ENCODE data around the gene ITPR3.

Gene ITPR3

GRCh38 chr6:33620856-33621710, at the start of gene ITPR3:
Gene ITPR3 (plus strand): TSS chr6:33621322. CDS start chr6:33621603, 281 bp downstream.
- peak within 1 kb of the TSS; percentile 64 for H3K4me3 ChIP-seq (ENCODE audit: insufficient read length, low read depth)
- peaks cover 11% of the 10 kb centered on the region for H3K4me1 ChIP-seq (ENCODE audit: insufficient read depth, insufficient read length)
- no peaks in the 10 kb centered on the region for H3K36me3 ChIP-seq (ENCODE audit: insufficient read depth, insufficient read length, low read length)
- H3K9me3 ChIP-seq (ENCODE audit: insufficient read depth, low read length), result no peaks in the 10 kb centered on the region
- DNase-seq (ENCODE audit: low read depth, low spot score), result no peak
- peak within 1 kb of the TSS; percentile 82 for H3K9ac ChIP-seq (ENCODE audit: insufficient read length, low read depth)
- TF ChIP-seq SUZ12 (IDR thresholded peaks at IDR 0.05; ENCODE audit: extremely low read depth, insufficient read depth, insufficient read length) (no peak), ZNF274 (IDR thresholded peaks at IDR 0.05; ENCODE audit: low read depth, low read length) (no peak), YY1 (IDR thresholded peaks at IDR 0.05; ENCODE audit: insufficient read depth, insufficient read length) (no peak)
- peaks cover 6% of the 10 kb centered on the region for H3K27me3 ChIP-seq (ENCODE audit: insufficient read depth, insufficient read length)

- Histone ChIP-seq H3K27me3 (ENCODE audit: insufficient read depth, insufficient read length) (no peaks in the 10 kb centered on the region), H3K36me3 (ENCODE audit: insufficient read depth, insufficient read length, low read length) (peaks cover 34% of the 10 kb centered on the region), H3K9ac (ENCODE audit: insufficient read length, low read depth) (peak overlapping the region; percentile 70), H3K4me1 (ENCODE audit: insufficient read depth, insufficient read length) (peaks cover 3% of the 10 kb centered on the region), H3K9me3 (ENCODE audit: insufficient read depth, low read length) (no peaks in the 10 kb centered on the region), H3K4me3 (ENCODE audit: insufficient read length, low read depth) (no peak overlapping the region)
- no peak for DNase-seq (ENCODE audit: low read depth, low spot score)
- TF ChIP-seq SUZ12 (IDR thresholded peaks at IDR 0.05; ENCODE audit: extremely low read depth, insufficient read depth, insufficient read length) (no peak), YY1 (IDR thresholded peaks at IDR 0.05; ENCODE audit: insufficient read depth, insufficient read length) (no peak), ZNF274 (IDR thresholded peaks at IDR 0.05; ENCODE audit: low read depth, low read length) (no peak)
Measured at GRCh38 chr6:33571637-33572316, 49.3 kb upstream of the ITPR3 start.

- H3K9me3 ChIP-seq (ENCODE audit: insufficient read depth, low read length), result no peaks in the 10 kb centered on the region
- H3K4me1 ChIP-seq (ENCODE audit: insufficient read depth, insufficient read length), result peaks cover 3% of the 10 kb centered on the region
- H3K27me3 ChIP-seq (ENCODE audit: insufficient read depth, insufficient read length), result no peaks in the 10 kb centered on the region
- peaks cover 53% of the 10 kb centered on the region for H3K36me3 ChIP-seq (ENCODE audit: insufficient read depth, insufficient read length, low read length)
- no peak for DNase-seq (ENCODE audit: low read depth, low spot score)
- H3K9ac ChIP-seq (ENCODE audit: insufficient read length, low read depth), result no peak overlapping the region
- no peak overlapping the region for H3K4me3 ChIP-seq (ENCODE audit: insufficient read length, low read depth)
- TF ChIP-seq SUZ12 (IDR thresholded peaks at IDR 0.05; ENCODE audit: extremely low read depth, insufficient read depth, insufficient read length) (no peak), ZNF274 (IDR thresholded peaks at IDR 0.05; ENCODE audit: low read depth, low read length) (no peak), YY1 (IDR thresholded peaks at IDR 0.05; ENCODE audit: insufficient read depth, insufficient read length) (no peak)
Measured at GRCh38 chr6:33575211-33575610, 45.9 kb upstream of the ITPR3 start.

- TF ChIP-seq ZNF274 (IDR thresholded peaks at IDR 0.05; ENCODE audit: low read depth, low read length) (no peak), SUZ12 (IDR thresholded peaks at IDR 0.05; ENCODE audit: extremely low read depth, insufficient read depth, insufficient read length) (no peak), YY1 (IDR thresholded peaks at IDR 0.05; ENCODE audit: insufficient read depth, insufficient read length) (no peak)
- Histone ChIP-seq H3K9ac (ENCODE audit: insufficient read length, low read depth) (no peak overlapping the region), H3K4me1 (ENCODE audit: insufficient read depth, insufficient read length) (peaks cover 3% of the 10 kb centered on the region), H3K4me3 (ENCODE audit: insufficient read length, low read depth) (no peak overlapping the region), H3K9me3 (ENCODE audit: insufficient read depth, low read length) (no peaks in the 10 kb centered on the region), H3K27me3 (ENCODE audit: insufficient read depth, insufficient read length) (no peaks in the 10 kb centered on the region), H3K36me3 (ENCODE audit: insufficient read depth, insufficient read length, low read length) (peaks cover 51% of the 10 kb centered on the region)
- no peak for DNase-seq (ENCODE audit: low read depth, low spot score)
Measured at GRCh38 chr6:33576668-33577067, 44.5 kb upstream of the ITPR3 start.

- no peak overlapping the region for H3K4me3 ChIP-seq (ENCODE audit: insufficient read length, low read depth)
- H3K4me1 ChIP-seq (ENCODE audit: insufficient read depth, insufficient read length), result peaks cover 3% of the 10 kb centered on the region
- H3K27me3 ChIP-seq (ENCODE audit: insufficient read depth, insufficient read length), result no peaks in the 10 kb centered on the region
- H3K9ac ChIP-seq (ENCODE audit: insufficient read length, low read depth), result no peak overlapping the region
- DNase-seq (ENCODE audit: low read depth, low spot score), result no peak
- no peak for TF ChIP-seq ZNF274 (IDR thresholded peaks at IDR 0.05; ENCODE audit: low read depth, low read length)
- TF ChIP-seq SUZ12 (IDR thresholded peaks at IDR 0.05; ENCODE audit: extremely low read depth, insufficient read depth, insufficient read length), result no peak
- TF ChIP-seq YY1 (IDR thresholded peaks at IDR 0.05; ENCODE audit: insufficient read depth, insufficient read length), result no peak
- no peaks in the 10 kb centered on the region for H3K9me3 ChIP-seq (ENCODE audit: insufficient read depth, low read length)
- H3K36me3 ChIP-seq (ENCODE audit: insufficient read depth, insufficient read length, low read length), result peaks cover 47% of the 10 kb centered on the region
Measured at GRCh38 chr6:33577106-33577535, 44.0 kb upstream of the ITPR3 start.

- Histone ChIP-seq H3K4me3 (ENCODE audit: insufficient read length, low read depth) (no peak overlapping the region), H3K36me3 (ENCODE audit: insufficient read depth, insufficient read length, low read length) (peaks cover 43% of the 10 kb centered on the region), H3K27me3 (ENCODE audit: insufficient read depth, insufficient read length) (no peaks in the 10 kb centered on the region), H3K9ac (ENCODE audit: insufficient read length, low read depth) (no peak overlapping the region), H3K9me3 (ENCODE audit: insufficient read depth, low read length) (no peaks in the 10 kb centered on the region), H3K4me1 (ENCODE audit: insufficient read depth, insufficient read length) (peaks cover 3% of the 10 kb centered on the region)
- TF ChIP-seq SUZ12 (IDR thresholded peaks at IDR 0.05; ENCODE audit: extremely low read depth, insufficient read depth, insufficient read length) (no peak), ZNF274 (IDR thresholded peaks at IDR 0.05; ENCODE audit: low read depth, low read length) (no peak), YY1 (IDR thresholded peaks at IDR 0.05; ENCODE audit: insufficient read depth, insufficient read length) (no peak)
- no peak for DNase-seq (ENCODE audit: low read depth, low spot score)
Measured at GRCh38 chr6:33577718-33578117, 43.4 kb upstream of the ITPR3 start.

GRCh38 chr6:33578164-33578563, 43.0 kb upstream of the ITPR3 start:
- no peaks in the 10 kb centered on the region for H3K9me3 ChIP-seq (ENCODE audit: insufficient read depth, low read length)
- no peak overlapping the region for H3K4me3 ChIP-seq (ENCODE audit: insufficient read length, low read depth)
- peaks cover 43% of the 10 kb centered on the region for H3K36me3 ChIP-seq (ENCODE audit: insufficient read depth, insufficient read length, low read length)
- H3K4me1 ChIP-seq (ENCODE audit: insufficient read depth, insufficient read length), result peaks cover 3% of the 10 kb centered on the region
- no peak for TF ChIP-seq YY1 (IDR thresholded peaks at IDR 0.05; ENCODE audit: insufficient read depth, insufficient read length)
- TF ChIP-seq SUZ12 (IDR thresholded peaks at IDR 0.05; ENCODE audit: extremely low read depth, insufficient read depth, insufficient read length), result no peak
- TF ChIP-seq ZNF274 (IDR thresholded peaks at IDR 0.05; ENCODE audit: low read depth, low read length), result no peak
- DNase-seq (ENCODE audit: low read depth, low spot score), result no peak
- H3K9ac ChIP-seq (ENCODE audit: insufficient read length, low read depth), result no peak overlapping the region
- H3K27me3 ChIP-seq (ENCODE audit: insufficient read depth, insufficient read length), result no peaks in the 10 kb centered on the region

Data from NT2/D1 (cell line).